ENCODE data around the gene UBXN4.
"Not testable (repeated sequence)": the region's sequence is repeated elsewhere in the genome, so short reads cannot be mapped to it uniquely, and the experiment has no call there.

GRCh38 chr2:135704075-135704474 lies 37.6 kb upstream of the UBXN4 start:
- TF ChIP-seq, protein P1, sequence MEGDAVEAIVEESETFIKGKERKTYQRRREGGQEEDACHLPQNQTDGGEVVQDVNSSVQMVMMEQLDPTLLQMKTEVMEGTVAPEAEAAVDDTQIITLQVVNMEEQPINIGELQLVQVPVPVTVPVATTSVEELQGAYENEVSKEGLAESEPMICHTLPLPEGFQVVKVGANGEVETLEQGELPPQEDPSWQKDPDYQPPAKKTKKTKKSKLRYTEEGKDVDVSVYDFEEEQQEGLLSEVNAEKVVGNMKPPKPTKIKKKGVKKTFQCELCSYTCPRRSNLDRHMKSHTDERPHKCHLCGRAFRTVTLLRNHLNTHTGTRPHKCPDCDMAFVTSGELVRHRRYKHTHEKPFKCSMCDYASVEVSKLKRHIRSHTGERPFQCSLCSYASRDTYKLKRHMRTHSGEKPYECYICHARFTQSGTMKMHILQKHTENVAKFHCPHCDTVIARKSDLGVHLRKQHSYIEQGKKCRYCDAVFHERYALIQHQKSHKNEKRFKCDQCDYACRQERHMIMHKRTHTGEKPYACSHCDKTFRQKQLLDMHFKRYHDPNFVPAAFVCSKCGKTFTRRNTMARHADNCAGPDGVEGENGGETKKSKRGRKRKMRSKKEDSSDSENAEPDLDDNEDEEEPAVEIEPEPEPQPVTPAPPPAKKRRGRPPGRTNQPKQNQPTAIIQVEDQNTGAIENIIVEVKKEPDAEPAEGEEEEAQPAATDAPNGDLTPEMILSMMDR (IDR thresholded peaks at IDR 0.05), result not testable (repeated sequence)
- not testable (repeated sequence) for TF ChIP-seq POLR2A (IDR thresholded peaks at IDR 0.05); EP300 (IDR thresholded peaks at IDR 0.05; ENCODE audit: low read depth)
